Cardiac muscle cell (in vitro differentiated cells and primary cell): ENCODE data around the gene PLCH2. TPM values are rescaled to one million over a fixed set of nuclear protein-coding genes. Genes with fewer than 3 reads are reported as not detected.

Experiments used
- DNase-seq, 2 donors: peaks; one replicate each; pipeline versions ENCODE4 v3.0.0 to v3.0.0-alpha.2; 2010 to 2017; ENCODE audit warnings: low read depth in 1 of 2, low spot score in 1 of 2
- H3K27ac ChIP-seq: fragments of 200-600 bp; sonication (generic); 2 replicates; pipeline ENCODE4 v1.5.1; 2016
- H3K27me3 ChIP-seq: fragments of 200-600 bp; sonication (generic); 2 replicates; pipeline ENCODE4 v1.6.0; 2016; ENCODE audit warnings: control low read depth
- H3K36me3 ChIP-seq: fragments of 200-600 bp; sonication (generic); 2 replicates; pipeline ENCODE4 v1.5.1; 2016; ENCODE audit warnings: control low read depth
- H3K4me1 ChIP-seq: fragments of 200-600 bp; sonication (generic); 2 replicates; pipeline ENCODE4 v1.8.1; 2017; ENCODE audit warnings: low read depth, mild to moderate bottlenecking, mixed run types
- H3K4me3 ChIP-seq: fragments of 200-600 bp; sonication (generic); 2 replicates; pipeline ENCODE4 v1.5.1; 2016; ENCODE audit warnings: mild to moderate bottlenecking
- H3K9me3 ChIP-seq: fragments of 200-600 bp; sonication (generic); 2 replicates; pipeline ENCODE4 v1.5.1; 2017; ENCODE audit warnings: low read depth, mild to moderate bottlenecking, control low read depth
- polyA plus RNA-seq: library from polyadenylated mRNA; unstranded; fragments of >200 nt; fragmentation: Nextera tagmentation; extraction: Ambion mirVana; gene quantifications from 2 replicates; pipeline ENCODE4 v1.2.1, GENCODE V29; 2016
- total RNA-seq: library from RNA; depleted of rRNA; stranded (reverse); fragments of >200 nt; gene quantifications from 2 replicates; pipeline ENCODE4 v1.2.3, GENCODE V29; 2016
- TF ChIP-seq, protein P1 (sequence below): IDR thresholded peaks from 2 replicates; pipeline ENCODE4 v1.5.1; 2012; ENCODE audit warnings: low read depth, mild to moderate bottlenecking, low read length

Gene PLCH2
- total and polyA plus RNA-seq, 2 experiments from 2014 or later, result 0.33 to 0.44 TPM

DNA sequence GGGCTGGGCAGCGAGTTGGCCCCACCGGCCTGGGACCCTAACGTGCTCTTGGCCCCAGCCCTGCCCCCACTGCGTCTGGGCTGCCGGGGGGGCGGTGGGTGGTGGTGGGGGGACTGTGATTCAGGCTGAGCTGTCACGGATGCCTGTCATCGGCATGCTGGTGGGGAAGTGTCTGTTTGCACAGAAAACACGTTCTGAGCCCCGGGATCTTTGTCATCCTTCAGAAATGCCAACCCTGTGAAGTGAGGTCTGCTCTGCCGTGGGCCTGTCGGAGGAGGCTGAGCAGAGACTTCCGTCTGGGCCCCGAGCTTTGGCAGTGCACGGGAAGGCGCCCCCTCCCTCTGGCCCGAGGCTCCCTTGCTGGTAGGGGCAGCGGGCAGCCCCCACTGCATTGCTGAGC lies 24.3 kb upstream of the PLCH2 start:
- Histone ChIP-seq H3K4me1 (no peaks in the 10 kb centered on the region), H3K27me3 (no peaks in the 10 kb centered on the region), H3K36me3 (no peaks in the 10 kb centered on the region), H3K9me3 (no peaks in the 10 kb centered on the region), H3K27ac (no peak overlapping the region), H3K4me3 (no peak overlapping the region)
- DNase-seq, result peak in 1 of 2 donors; percentile 24
- TF ChIP-seq, protein P1, sequence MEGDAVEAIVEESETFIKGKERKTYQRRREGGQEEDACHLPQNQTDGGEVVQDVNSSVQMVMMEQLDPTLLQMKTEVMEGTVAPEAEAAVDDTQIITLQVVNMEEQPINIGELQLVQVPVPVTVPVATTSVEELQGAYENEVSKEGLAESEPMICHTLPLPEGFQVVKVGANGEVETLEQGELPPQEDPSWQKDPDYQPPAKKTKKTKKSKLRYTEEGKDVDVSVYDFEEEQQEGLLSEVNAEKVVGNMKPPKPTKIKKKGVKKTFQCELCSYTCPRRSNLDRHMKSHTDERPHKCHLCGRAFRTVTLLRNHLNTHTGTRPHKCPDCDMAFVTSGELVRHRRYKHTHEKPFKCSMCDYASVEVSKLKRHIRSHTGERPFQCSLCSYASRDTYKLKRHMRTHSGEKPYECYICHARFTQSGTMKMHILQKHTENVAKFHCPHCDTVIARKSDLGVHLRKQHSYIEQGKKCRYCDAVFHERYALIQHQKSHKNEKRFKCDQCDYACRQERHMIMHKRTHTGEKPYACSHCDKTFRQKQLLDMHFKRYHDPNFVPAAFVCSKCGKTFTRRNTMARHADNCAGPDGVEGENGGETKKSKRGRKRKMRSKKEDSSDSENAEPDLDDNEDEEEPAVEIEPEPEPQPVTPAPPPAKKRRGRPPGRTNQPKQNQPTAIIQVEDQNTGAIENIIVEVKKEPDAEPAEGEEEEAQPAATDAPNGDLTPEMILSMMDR, result no peak

DNA sequence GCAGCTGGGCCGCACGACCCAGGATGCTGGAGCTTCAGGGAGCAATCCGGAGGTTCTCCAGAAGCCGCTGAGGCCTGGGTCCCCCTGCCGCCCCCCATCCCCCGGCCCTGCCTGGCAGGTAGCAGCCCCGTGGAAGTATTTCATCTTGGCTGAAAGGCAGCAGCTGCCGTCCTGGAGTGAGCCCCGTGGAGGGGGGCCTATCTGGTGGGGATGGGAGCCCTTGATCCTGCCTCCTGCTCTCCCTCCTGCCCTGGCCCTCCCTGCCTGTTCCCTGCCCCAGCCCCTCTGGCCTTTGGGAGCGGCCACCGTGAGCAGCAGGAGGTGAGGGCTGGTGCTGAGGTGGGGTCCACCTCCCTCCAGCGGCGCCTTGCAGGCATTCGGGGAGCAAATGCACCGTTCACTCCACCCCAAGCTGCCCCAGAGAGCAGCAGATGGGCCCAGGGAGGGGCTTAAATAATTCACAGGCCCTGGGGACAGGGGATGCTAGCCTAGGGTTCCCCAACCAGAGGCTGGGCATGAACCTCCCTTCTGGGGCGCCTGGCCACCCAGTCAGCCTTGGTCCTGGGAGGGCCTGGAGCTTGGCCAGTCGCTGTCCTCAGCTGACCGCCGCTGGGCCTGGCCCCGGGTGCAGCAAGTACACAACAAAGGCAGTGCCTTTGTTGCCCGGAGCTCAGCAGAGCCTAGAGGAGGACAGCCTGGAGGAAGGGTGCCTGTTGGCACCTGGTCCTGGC lies 23.7 kb upstream of the PLCH2 start:
- Histone ChIP-seq H3K9me3 (no peaks in the 10 kb centered on the region), H3K4me1 (no peaks in the 10 kb centered on the region), H3K4me3 (no peak overlapping the region), H3K36me3 (no peaks in the 10 kb centered on the region), H3K27me3 (no peaks in the 10 kb centered on the region), H3K27ac (no peak overlapping the region)
- no peak for DNase-seq
- TF ChIP-seq, protein P1, result no peak

DNA sequence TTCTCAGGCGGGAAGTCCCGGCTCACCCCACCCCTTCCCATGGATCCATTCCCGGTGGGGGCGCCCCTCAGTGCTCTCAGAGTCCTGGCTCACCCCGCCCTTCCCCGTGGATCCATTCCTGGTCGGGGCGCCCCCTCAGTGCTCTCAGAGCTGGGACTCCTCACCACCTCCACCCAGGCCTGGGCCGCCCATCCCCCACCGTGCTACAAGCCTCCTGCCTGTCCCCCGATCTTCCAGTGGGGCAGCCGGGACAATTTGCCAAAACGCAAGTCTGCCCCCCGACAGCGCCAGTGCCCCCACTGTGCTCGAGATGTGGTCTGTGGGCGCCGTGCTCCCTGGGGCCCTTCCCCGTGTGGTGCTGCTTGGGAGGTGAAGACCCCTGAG lies 23.2 kb upstream of the PLCH2 start:
- no peak overlapping the region for H3K4me3 ChIP-seq
- TF ChIP-seq, protein P1, result no peak
- H3K4me1 ChIP-seq, result no peaks in the 10 kb centered on the region
- H3K36me3 ChIP-seq, result no peaks in the 10 kb centered on the region
- DNase-seq, result no peak
- H3K27me3 ChIP-seq, result no peaks in the 10 kb centered on the region
- H3K9me3 ChIP-seq, result no peaks in the 10 kb centered on the region
- H3K27ac ChIP-seq, result no peak overlapping the region

DNA sequence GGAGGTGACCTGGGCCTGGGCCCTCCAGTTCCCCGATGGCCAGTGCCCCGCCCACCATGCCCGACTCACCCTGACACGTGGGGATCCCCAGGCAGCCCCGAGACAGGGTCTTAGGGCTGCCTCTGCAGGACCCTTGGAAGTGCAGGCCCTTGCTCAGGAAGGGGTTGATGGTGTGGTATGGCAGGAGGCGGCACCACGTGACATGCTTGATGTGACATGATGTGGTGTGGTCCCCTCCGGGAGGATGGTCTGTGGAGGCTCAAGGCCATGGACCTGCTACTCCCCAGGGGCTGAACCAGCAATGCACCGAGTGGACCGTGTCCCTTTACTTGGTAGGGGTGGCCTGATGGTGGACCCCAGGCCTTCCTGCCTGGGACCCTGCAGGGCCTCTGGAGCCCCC lies 21.9 kb upstream of the PLCH2 start:
- TF ChIP-seq, protein P1, result no peak
- Histone ChIP-seq H3K4me1 (no peaks in the 10 kb centered on the region), H3K27ac (no peak overlapping the region), H3K4me3 (no peak overlapping the region), H3K27me3 (no peaks in the 10 kb centered on the region), H3K36me3 (no peaks in the 10 kb centered on the region), H3K9me3 (no peaks in the 10 kb centered on the region)
- DNase-seq, result no peak

DNA sequence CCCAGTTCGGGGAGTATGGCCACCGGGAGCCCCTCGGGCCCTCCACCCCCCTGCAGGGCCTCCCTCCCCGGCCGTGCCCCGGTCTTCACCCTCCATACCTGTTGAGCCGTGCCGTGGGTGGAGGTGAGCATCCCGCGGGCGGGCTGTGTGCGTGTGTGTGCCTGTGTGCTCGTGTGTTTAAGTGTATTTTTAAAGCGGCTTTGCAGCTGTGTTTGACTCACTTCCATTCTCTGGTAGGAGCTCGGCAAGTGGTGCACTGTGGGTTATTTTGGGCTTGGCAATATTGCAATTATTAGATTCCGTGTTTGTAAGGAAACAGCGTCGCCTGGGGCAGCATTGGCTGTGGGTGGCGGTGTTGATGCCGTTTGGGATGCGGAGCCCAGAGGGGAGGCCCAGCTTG lies 20.3 kb upstream of the PLCH2 start:
- TF ChIP-seq, protein P1, result no peak
- H3K27me3 ChIP-seq, result no peaks in the 10 kb centered on the region
- no peaks in the 10 kb centered on the region for H3K9me3 ChIP-seq
- no peaks in the 10 kb centered on the region for H3K36me3 ChIP-seq
- H3K4me1 ChIP-seq, result no peaks in the 10 kb centered on the region
- DNase-seq, result no peak
- H3K4me3 ChIP-seq, result no peak overlapping the region
- H3K27ac ChIP-seq, result no peak overlapping the region
